Measurements from ENCODE around the gene MSLN. TPM values are rescaled to one million over a fixed set of nuclear protein-coding genes. Genes with fewer than 3 reads are reported as not detected.

Gene MSLN
- total RNA-seq, 2 experiments from 2014 or later: not detected

- ChIA-PET CTCF (interaction anchor here (0.8 to 3.2 kb wide), 11 partner anchors 9 to 64 kb away, joined by 3 to 17 read pairs (median 5); partner anchors contain the start of gene RHBDL1), POLR2A (interaction anchor here (0.9 to 3.9 kb wide), 7 partner anchors 9 to 85 kb away, joined by 3 to 15 read pairs (median 3); partner anchors contain the start of gene CIAO3)
Measured at GRCh38 chr16:720990-721764, 39.4 kb upstream of the MSLN start, which contains the start of gene ANTKMT. ANTKMT (plus strand) TSS chr16:721146; CDS start chr16:721275, 129 bp downstream.

DNA sequence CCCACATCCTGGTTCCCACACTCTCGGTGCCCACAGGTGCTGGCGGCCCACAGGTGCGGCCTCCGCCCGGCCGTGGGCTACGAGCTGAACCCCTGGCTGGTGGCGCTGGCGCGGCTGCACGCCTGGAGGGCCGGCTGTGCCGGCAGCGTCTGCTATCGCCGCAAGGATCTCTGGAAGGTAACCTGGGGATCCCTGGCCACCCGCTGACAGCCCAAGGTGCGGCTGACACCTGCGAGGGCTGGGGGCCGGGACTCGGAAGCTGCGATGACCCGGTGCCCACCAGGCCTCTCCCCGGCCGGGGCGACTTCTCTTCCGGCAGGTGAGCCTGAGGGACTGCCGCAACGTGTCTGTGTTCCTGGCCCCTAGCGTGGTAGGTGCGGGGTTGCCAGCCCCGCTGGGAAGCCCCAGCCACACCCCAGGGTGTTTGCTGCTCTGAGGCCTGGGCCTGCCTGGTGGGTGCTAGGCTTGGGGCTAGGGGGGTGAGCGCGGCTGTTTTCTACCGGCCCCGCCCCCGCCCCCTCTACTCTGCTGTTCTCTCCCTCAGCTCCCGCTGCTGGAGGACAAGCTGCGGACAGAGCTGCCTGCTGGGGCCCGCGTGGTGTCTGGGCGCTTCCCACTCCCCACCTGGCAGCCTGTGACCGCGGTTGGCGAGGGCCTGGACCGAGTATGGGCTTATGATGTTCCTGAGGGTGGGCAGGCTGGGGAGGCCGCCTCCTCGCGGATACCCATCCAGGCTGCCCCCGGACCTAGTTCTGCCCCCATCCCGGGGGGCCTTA is 38.6 kb upstream of the MSLN start:
- CTCF ChIA-PET: interaction anchor here (0.8 to 3.2 kb wide), 8 partner anchors 8 to 63 kb away, joined by 3 to 15 read pairs (median 4); no protein-coding TSS in a partner anchor
- POLR2A ChIA-PET: interaction anchor here (1.0 to 3.9 kb wide), 6 partner anchors 9 to 85 kb away, joined by 3 to 15 read pairs (median 4); partner anchors contain the start of gene CIAO3

DNA sequence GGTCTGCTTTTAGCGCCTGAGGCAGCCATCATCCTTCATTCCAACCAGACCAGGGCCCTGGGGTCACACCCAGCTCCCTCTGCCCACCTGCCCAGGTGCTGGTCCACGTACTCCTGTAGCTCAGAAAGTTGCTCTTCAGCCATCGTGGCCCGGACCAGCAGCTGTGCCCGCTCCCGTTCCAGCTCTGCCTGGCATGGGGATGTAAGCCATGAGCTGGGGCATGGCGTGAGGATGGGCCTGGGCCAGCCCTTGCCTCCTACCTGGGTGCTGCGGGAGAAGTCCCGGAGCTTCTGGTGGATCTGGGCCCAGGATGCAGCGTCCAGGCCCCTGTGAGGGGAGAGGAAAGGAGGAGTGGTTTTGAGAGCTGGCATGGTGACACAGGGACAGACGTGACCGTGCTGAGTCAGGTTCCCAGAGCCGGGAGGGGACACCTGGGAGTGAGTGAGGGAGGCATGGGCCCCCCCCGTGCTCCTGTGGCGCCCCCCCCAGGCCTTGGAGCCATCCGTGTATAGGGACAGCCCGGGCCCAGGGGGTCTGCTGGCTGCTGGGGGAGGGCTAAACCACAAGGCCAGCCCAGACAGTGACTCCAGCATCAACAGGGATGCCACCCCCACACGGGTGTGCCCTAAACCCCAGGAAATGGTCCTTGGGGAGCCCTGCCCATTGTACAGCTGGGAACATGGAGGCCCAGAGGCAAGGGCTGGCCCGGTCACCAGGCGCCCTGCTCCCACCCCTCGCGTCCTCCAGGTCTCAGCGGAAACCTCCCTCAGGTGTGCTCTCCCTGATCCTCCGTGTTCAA is 37.5 kb upstream of the MSLN start:
- ChIA-PET POLR2A (interaction anchor here (1.0 kb wide), 2 partner anchors 13 to 18 kb away, joined by 3 read pairs; partner anchors contain the start of gene CIAO3), CTCF (interaction anchor here (0.6 to 1.9 kb wide), 3 partner anchors 11 to 139 kb away, joined by 3 to 5 read pairs (median 4); no protein-coding TSS in a partner anchor)

DNA sequence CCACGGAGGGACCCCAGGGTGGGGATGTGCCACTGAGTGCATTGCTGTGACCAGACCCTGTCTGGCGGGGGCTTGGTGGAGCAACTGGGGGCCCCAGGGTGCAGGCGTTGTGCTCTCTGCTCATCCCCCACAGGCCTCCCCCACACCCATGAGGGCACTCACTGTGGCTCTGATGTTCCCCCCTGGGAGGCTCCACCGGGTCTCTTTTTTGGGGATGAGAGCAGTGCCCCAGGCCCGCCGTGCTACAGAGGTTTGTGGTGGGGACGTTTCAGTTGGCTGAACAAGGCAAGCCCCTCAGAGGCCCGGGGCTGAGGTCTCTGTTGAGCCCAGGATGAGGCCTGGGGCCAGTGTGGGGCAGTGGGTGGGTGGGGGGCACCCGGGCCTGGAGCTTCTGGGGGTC is 36.8 kb upstream of the MSLN start:
- CTCF ChIA-PET: interaction anchor here (3.1 kb wide), 1 partner anchor 10 kb away, joined by 26 read pairs; the partner anchor contains the start of gene METRN
- POLR2A ChIA-PET: interaction anchor here (1.0 kb wide), 1 partner anchor 12 kb away, joined by 3 read pairs; no protein-coding TSS in a partner anchor

DNA sequence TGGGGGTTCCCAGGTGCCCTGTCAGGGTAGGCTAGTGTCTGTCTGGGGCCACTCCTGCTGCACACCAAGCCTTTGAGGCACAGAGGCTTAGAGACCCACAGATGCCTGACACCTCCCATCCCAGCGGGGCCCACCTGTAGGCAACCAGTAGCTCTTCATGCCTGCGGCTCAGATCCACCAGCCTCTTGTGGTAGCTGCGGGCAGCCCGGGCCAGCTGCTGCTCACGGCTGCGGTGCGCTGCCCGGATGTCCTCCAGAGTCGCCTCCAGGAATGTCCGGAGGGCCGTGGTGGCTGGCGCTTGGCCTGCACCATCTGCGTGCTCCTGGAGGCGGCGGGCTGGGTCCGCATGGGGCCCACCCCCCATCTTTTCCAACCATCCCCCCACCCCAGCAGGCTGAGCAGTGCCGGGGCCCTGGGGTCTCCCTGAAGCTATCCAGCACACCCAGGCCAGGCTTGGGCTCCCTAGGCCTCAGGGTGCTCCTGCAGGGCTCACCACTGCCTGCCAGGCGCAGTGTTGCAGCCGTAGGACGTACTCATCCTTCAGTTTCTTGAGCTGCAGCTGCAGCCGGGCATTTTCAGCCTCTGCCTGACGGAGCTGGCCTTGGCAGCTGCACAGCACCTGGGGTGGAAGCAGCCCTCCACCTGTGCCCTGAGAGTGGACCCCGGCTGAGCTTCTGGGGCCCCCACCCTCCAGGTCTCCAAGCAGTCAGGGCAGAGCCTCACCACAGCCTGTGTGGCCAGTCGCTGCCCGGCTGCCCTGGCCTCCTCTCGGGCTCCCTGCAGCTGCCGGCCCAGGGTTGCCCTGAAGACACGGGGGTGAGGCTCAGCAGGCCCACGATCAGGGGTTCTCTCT is 36.1 kb upstream of the MSLN start:
- CTCF ChIA-PET: interaction anchor here (0.7 to 3.1 kb wide), 3 partner anchors 10 to 89 kb away, joined by 3 to 26 read pairs (median 3); partner anchors contain the start of genes METRN and WDR24
- POLR2A ChIA-PET: no interaction called here

GRCh38 chr16:725041-725376 is 35.5 kb upstream of the MSLN start:
- ChIA-PET CTCF (interaction anchor here (0.7 to 3.1 kb wide), 4 partner anchors 10 to 89 kb away, joined by 3 to 26 read pairs (median 4); partner anchors contain the start of genes METRN and WDR24), POLR2A (interaction anchor here (1.2 kb wide), 1 partner anchor 11 kb away, joined by 7 read pairs; no protein-coding TSS in a partner anchor)

GRCh38 chr16:725463-726187 is 34.9 kb upstream of the MSLN start:
- POLR2A ChIA-PET: interaction anchor here (0.7 to 1.2 kb wide), 3 partner anchors 10 to 78 kb away, joined by 3 to 7 read pairs (median 3); partner anchors contain the start of gene RPUSD1

GRCh38 chr16:726188-726437 is 34.4 kb upstream of the MSLN start:
- POLR2A ChIA-PET: interaction anchor here (1.0 to 1.2 kb wide), 2 partner anchors 10 to 62 kb away, joined by 3 to 7 read pairs; partner anchors contain the start of gene RPUSD1
- CTCF ChIA-PET: interaction anchor here (1.4 to 3.1 kb wide), 4 partner anchors 9 to 58 kb away, joined by 3 to 26 read pairs (median 9); partner anchors contain the start of genes CIAO3, METRN and RHOT2

More at GRCh38 chr16:725463-726187, 34.9 kb upstream of the MSLN start:
- CTCF ChIA-PET: interaction anchor here (0.9 to 3.1 kb wide), 4 partner anchors 10 to 57 kb away, joined by 3 to 26 read pairs (median 10); partner anchors contain the start of genes CIAO3, METRN and RHOT2

DNA sequence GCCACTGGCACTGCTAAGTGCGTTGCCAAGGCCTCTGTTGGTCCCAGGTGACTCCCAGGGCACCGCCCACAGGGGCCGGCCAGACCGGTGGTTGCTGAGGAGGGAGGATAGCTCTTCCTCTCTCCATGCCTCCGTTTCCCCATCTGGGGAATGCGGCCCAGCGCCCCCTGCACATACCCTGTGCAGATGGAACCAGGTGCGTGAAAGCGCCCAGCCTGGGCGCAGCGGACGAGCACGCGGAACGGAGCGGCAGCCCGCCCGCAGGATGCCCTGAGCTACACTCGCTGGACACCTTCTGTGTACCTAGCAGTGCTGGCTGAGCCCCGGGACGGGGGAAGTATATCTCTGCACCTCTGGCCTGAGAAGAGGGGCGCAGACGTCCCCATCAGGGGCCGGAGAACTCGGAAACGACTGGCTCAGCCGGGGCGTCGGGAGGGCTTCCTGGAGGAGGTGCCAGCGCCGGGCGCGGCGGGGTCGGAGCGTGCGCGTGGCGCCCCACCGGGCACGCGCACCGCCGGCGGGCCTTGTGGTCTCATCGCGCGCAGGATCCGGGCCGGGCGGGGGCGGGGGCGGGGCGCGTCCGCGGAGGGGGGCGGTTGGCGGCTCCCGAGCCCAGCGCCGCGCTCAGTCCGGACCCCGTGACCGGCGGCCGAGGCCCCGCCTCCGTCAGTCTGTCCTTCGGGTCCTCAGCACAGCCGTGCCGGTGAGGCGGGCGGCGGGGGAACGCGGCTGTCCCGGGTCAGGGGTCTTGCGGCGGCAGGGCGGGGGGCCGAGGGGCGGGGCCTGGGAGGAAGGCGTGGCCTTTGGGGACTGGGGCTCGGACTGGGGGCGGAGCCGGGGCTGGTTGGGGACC is 33.9 kb upstream of the MSLN start, which contains the start of the genes CCDC78 and HAGHL:
Gene CCDC78 (minus strand): TSS at position 6 of the 853 bp plus-strand sequence. CDS start 76 bp downstream, outside the sequence.
Gene HAGHL (plus strand): TSS at position 669 of the 853 bp plus-strand sequence. CDS start 404 bp downstream, outside the sequence.
- ChIA-PET CTCF (interaction anchor here (1.2 to 3.1 kb wide), 5 partner anchors 9 to 58 kb away, joined by 3 to 26 read pairs (median 3); partner anchors contain the start of genes CIAO3, METRN and RHOT2), POLR2A (interaction anchor here (1.0 to 1.2 kb wide), 2 partner anchors 9 to 61 kb away, joined by 3 to 7 read pairs; partner anchors contain the start of gene RPUSD1)

DNA sequence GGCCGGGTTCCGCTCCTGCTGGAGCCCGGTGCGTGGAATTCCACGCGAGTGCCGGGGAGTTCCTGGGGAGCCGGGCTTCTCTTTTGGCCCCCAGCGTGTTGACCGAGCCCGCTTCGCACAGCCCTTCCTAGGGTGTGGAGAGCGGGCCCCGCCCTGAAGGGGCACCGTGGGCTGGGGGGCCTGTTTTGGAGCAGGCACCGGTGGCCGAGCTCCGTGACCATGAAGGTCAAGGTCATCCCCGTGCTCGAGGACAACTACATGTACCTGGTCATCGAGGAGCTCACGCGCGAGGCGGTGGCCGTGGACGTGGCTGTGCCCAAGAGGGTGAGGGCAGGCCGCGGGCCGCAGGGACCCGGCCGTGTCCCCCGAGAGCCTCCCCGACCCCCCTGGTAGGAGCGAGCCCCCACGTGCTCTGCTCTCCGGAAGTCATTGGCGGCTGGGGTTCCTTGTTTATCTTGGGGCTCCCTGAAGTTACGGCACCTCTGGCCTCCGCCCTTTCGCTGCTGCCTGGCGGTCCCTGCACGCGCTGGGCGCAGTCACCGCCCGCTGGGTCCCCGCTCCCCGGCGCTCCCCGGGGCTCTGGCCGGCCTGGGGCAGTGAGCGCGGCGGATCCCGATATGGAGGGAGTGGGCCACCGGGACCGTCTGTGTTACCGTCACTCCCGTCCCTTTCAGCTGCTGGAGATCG is 33.1 kb upstream of the MSLN start:
- POLR2A ChIA-PET: interaction anchor here (0.9 to 1.5 kb wide), 2 partner anchors 9 to 32 kb away, joined by 3 to 7 read pairs; no protein-coding TSS in a partner anchor
- CTCF ChIA-PET: interaction anchor here (1.1 to 3.0 kb wide), 5 partner anchors 8 to 58 kb away, joined by 3 to 15 read pairs (median 3); partner anchors contain the start of gene CIAO3

GRCh38 chr16:728131-728889 is 32.2 kb upstream of the MSLN start:
- ChIA-PET CTCF (interaction anchor here (1.1 to 3.0 kb wide), 4 partner anchors 8 to 57 kb away, joined by 3 to 15 read pairs (median 4); partner anchors contain the start of gene CIAO3), POLR2A (interaction anchor here (0.6 to 1.5 kb wide), 6 partner anchors 8 to 688 kb away, joined by 3 to 12 read pairs (median 3); partner anchors contain the start of gene CIAO3)

GRCh38 chr16:728890-729744 is 31.4 kb upstream of the MSLN start:
- CTCF ChIA-PET: interaction anchor here (1.1 to 1.8 kb wide), 4 partner anchors 8 to 18 kb away, joined by 3 to 10 read pairs (median 4); partner anchors contain the start of genes ANTKMT and CIAO3
- POLR2A ChIA-PET: interaction anchor here (0.9 to 2.9 kb wide), 3 partner anchors 8 to 95 kb away, joined by 3 to 15 read pairs (median 12); partner anchors contain the start of gene ANTKMT
